AG08395 (cell line): Measurements from ENCODE around the gene GTF2IRD1.
"Not testable (repeated sequence)": the region's sequence is repeated elsewhere in the genome, so short reads cannot be mapped to it uniquely, and the experiment has no call there.

Source experiments
- DNase-seq: peaks from one replicate; pipeline ENCODE4 v3.0.0; 2012; ENCODE audit warnings: mixed read lengths, low spot score

The GTF2IRD1 gene

GRCh38 chr7:74516214-74516613 is 62.5 kb downstream of the GTF2IRD1 start:
- DNase-seq: no peak

- DNase-seq: no peak
Measured at GRCh38 chr7:74518041-74518440, 64.3 kb downstream of the GTF2IRD1 start.

DNA sequence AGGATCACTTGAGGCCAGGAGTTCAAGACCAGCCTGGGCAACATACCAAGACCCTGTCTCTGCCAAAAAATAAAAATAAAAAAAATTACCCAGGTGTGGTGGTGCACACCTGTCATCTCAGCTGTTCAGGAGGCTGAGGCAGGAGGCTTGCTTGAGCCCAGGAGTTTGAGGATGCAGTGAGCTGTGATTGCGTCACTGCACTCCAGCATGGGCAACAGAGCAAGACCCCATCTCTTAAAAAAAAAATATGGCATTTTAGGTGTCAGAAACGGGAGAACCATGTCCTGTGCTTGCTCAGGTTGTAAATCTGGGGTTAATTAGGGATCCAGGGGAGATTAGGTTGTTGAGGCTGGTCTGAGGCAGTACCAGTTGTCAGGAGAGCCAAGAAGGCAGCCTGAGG is 64.9 kb downstream of the GTF2IRD1 start:
- DNase-seq: no peak

- no peak for DNase-seq
Measured at GRCh38 chr7:74519395-74519794, 65.7 kb downstream of the GTF2IRD1 start.

DNA sequence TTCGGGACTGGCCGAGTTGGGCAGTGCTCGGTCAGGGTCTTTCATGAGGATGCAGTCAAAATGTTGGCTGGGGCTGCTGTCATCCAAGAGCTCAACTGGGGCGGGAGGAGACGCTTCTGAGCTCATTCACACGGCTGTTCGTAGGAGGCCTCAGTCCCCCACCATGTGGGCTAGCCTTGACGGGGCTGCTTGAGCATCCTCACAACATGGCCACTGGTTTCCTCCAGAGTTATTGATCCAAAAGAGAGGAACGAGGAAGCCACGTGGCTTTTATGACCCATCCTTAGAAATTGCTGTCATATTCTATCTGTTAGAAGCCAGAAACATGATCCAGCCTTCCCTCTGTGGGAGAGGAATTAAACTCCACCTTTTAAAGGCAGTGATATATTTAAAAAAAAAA is 68.1 kb downstream of the GTF2IRD1 start:
- no peak for DNase-seq

GRCh38 chr7:74522281-74522905 is 68.7 kb downstream of the GTF2IRD1 start:
- DNase-seq: no peak

- no peak for DNase-seq
Measured at GRCh38 chr7:74523015-74523414, 69.3 kb downstream of the GTF2IRD1 start.

DNA sequence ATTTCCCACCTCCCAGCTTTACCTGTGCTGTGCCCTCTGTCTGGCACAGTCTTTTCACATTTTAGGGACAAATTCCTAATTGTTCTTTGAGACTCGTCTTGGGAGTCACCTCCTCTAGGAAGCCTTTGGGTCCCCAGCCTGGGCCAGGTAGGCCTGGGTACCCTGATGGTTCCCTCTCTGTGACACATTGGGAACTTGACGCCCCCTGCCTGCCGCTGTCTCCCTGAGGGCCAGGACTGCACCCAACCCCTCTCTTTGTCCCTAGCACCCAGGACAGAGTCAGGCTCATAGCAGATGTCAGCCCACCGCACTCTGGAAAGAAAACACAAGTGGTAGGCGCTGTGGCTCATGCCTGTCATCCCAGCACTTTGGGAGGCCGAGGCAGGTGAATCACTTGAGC is 71.4 kb downstream of the GTF2IRD1 start:
- DNase-seq: no peak

- no peak for DNase-seq
Measured at GRCh38 chr7:74525881-74526280, 72.2 kb downstream of the GTF2IRD1 start.

GRCh38 chr7:74526780-74527179 is 73.1 kb downstream of the GTF2IRD1 start:
- DNase-seq: no peak

- no peak for DNase-seq
Measured at GRCh38 chr7:74527842-74528241, 74.1 kb downstream of the GTF2IRD1 start.

GRCh38 chr7:74528773-74529172 is 75.1 kb downstream of the GTF2IRD1 start:
- DNase-seq: not testable (repeated sequence)

DNA sequence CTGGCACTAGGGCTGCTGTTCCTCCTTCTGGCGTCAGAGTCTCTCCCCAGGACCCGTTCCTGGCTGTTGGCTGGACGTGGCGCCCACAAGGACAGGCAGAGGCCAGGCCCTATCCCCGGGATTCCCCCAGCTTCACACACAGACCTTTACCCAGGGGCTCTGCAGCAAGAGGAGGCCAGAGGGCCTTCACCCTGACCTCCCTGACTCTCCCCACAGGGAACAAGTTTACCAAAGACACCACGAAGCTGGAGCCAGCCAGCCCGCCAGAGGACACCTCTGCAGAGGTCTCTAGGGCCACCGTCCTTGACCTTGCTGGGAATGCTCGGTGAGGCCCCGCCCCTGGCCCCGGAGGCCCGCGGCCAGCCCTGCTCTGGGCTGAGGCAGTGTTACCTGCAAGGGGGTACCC is 82.2 kb downstream of the GTF2IRD1 start:
- no peak for DNase-seq

DNA sequence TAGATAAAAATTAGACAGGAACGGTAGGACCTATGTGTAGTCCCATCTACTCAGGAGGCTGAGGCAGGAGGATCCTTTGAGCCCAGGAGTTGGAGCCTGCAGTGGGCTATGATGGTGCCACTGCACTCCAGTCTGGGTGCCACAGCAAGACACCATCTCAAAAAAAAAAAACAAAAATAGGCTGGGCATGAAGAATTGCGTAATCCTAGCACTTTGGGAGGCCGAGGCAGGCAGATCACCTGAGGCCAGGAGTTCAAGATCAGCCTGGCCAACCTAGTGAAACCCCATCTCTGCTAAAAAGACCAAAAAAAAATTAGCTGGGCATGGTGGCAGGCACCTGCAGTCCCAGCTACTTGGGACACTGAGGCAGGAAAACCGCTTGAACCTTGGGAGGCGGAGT is 88.2 kb downstream of the GTF2IRD1 start:
- DNase-seq: not testable (repeated sequence)

- no peak for DNase-seq
Measured at GRCh38 chr7:74542558-74543117, 88.9 kb downstream of the GTF2IRD1 start.

DNA sequence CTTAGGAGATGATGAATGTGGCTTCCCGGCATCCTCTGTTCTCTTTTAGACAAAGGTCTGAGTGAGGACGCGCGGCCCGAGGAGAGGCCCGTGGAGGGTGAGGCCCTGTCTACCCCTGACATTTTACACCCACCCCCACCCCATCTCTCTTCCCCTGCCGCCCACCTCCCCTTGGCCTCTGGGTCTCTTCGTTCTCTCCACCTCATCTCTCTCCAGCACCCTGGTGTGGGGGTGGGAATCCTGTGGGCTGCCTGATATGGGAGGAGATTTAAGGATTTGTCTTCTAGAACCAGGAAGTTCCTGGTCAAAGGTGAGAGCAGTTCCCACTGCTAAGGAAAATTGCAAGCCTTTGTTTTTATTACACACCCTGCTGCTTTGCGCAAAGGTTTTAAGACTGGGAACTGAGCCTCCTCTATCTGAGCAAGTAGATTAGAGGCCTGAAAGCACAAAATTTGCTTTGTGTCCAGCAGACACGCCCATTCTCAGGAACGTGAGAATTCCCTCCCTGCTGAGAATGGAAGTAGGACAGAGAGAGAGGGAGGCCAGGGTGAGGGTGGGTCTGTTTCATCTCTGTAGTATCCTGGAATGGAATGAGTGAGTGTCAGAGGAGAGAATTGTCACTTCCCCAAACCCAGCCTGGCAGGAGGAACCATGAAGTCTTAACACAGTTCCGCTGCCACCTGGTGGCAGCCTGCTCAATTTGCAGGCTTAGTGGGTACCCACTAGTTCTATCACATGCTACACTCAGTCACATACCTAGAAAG is 91.2 kb downstream of the GTF2IRD1 start:
- DNase-seq: peak; percentile 26

GRCh38 chr7:74545921-74546320 is 92.2 kb downstream of the GTF2IRD1 start:
- no peak for DNase-seq

DNA sequence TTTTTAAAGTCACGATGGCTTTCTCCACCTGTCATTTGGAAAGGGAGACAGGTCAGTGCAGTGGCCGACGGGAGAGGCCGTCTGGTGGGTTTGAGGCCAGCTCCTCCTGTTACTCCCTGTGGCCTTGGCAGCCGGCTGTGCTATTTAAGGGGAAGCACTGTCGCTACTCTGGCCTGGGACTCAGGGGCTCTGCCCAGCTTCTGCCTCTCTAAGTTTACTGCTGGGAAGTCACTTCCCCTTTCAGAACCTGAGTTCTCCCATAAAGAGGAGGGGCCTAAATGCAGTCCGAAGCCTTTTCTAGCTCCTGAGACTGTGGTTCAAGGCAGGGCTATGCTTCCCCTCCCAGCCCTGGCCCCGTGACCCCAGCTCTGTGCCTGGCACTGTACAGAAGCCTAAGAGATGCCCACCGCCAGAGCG is 99.9 kb downstream of the GTF2IRD1 start:
- not testable (repeated sequence) for DNase-seq

DNA sequence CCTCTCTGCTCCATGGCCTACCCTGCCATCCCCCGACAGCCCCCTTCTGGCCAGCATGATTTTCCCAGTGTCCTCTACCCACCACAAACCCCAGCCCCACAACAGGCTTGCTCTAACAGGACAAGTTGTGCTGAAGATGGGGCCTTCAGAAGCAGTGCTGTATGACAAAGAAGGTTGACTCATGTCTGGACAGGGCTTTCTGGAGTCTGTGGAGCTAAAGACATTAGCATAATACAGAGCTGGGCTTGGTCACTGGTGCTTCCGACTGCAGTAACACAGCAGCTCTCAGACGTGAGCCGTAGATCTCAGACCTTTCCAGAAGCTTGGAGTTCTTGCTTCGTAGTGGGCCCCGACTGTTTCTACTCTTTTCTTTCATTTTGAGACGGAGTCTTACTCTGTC is 100.5 kb downstream of the GTF2IRD1 start:
- DNase-seq: no peak

GRCh38 chr7:74560086-74560719 is 106.5 kb downstream of the GTF2IRD1 start:
- no peak for DNase-seq

- DNase-seq: no peak
Measured at GRCh38 chr7:74561898-74562613, 108.3 kb downstream of the GTF2IRD1 start.

DNA sequence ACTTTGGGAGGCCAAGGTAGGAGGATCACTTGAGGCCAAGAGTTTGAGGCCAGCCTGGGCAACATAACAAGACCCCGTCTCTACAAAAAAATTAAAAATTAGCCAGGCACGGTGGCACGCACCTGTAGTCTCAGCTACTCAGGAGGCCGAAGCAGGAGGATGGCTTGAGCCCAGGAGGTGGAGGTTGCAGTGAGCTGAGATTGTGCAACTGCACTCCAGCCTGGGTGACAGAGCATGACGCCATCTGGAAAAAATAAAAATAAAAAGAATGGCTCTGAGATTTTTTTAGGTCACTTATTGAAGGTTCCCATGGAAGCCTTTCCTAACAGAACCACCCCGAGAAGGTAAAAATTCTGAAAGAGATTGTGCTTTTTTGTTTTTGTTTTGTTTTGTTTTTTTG is 109.9 kb downstream of the GTF2IRD1 start:
- DNase-seq: not testable (repeated sequence)
